GM21529 (cell line): ENCODE data around the gene SULT1A1.
"Not testable (repeated sequence)": the region's sequence is repeated elsewhere in the genome, so short reads cannot be mapped to it uniquely, and the experiment has no call there.

ENCODE experiments used
- ATAC-seq: cut with Tn5 transposase; IDR thresholded peaks from one replicate; pipeline ENCODE4 v1.9.1; 2021; ENCODE audit not compliant: unreplicated experiment

SULT1A1 gene

GRCh38 chr16:28592511-28592910 lies 17.3 kb downstream of the SULT1A1 start:
- no peak for ATAC-seq

- no peak for ATAC-seq
These were observed 18.5 kb downstream of the SULT1A1 start for GRCh38 chr16:28591355-28591754.

DNA sequence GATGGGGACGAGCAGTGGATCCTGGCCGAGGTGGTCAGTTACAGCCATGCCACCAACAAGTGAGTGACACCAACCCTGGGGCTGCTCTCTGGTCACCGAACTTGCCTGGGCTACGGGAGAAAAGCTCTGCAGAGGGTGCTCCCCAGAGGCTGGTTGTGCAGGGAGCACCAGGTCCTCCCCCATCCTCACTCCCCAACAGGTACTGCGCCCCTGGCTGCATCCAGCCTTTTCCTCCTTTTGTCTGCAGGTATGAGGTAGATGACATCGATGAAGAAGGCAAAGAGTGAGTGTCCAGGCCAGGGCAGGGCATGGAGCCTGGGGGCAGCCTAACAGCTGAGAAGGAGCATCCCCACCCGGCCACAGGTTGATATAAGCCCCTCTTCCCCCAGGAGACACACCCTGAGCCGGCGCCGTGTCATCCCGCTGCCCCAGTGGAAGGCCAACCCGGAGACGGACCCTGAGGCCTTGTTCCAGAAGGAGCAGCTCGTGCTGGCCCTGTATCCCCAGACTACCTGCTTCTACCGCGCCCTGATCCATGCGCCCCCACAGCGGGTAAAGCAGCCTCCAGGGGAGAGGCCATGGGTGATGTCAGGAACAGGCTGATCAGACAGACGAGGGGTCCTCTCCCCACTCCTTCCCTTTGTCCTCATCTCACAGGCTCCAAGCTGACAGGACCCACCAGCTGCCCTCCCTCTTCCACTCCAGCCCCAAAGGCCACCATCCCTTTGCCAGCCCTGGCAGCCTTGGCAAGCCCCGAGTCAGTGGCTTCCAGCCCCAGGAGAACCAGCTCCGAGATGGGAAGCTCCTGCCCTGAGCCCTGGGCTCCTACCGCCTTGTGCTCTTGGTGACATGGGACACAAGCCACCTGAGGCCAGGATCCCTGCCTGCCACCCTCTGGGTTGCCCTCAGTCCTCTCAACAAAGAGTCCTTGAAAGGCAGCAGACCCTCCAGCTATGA lies 19.2 kb downstream of the SULT1A1 start:
- ATAC-seq = no peak

GRCh38 chr16:28589930-28590329 lies 19.9 kb downstream of the SULT1A1 start:
- ATAC-seq = no peak

GRCh38 chr16:28589069-28589468 lies 20.8 kb downstream of the SULT1A1 start:
- ATAC-seq = no peak

- ATAC-seq = no peak
These were observed 22.5 kb downstream of the SULT1A1 start for GRCh38 chr16:28587386-28587785.

DNA sequence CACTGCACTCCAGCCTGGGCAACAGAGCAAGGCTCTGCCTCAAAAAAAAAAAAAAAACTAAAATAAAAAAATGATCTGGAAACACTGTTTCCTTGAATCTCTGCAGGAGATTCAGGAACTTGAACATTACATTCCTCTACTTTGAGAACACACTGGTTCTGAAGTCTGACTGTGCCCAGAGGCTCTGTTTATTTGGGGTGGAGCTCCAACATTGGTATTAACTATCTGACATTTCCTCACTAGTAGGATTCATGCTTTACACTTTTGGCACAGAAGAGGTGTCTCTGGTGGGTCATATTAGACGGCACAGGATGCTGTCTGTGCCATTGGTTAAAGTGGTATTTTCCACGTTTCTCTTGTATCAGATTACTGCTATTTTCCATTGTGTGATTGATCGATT lies 23.4 kb downstream of the SULT1A1 start:
- no peak for ATAC-seq

- no peak for ATAC-seq
These were observed 24.2 kb downstream of the SULT1A1 start for GRCh38 chr16:28585674-28586073.

GRCh38 chr16:28580726-28581315 lies 29.0 kb downstream of the SULT1A1 start:
- ATAC-seq = no peak

- ATAC-seq = no peak
These were observed 34.3 kb downstream of the SULT1A1 start for GRCh38 chr16:28575446-28576109.

- no peak for ATAC-seq
These were observed 34.9 kb downstream of the SULT1A1 start for GRCh38 chr16:28574925-28575324.

DNA sequence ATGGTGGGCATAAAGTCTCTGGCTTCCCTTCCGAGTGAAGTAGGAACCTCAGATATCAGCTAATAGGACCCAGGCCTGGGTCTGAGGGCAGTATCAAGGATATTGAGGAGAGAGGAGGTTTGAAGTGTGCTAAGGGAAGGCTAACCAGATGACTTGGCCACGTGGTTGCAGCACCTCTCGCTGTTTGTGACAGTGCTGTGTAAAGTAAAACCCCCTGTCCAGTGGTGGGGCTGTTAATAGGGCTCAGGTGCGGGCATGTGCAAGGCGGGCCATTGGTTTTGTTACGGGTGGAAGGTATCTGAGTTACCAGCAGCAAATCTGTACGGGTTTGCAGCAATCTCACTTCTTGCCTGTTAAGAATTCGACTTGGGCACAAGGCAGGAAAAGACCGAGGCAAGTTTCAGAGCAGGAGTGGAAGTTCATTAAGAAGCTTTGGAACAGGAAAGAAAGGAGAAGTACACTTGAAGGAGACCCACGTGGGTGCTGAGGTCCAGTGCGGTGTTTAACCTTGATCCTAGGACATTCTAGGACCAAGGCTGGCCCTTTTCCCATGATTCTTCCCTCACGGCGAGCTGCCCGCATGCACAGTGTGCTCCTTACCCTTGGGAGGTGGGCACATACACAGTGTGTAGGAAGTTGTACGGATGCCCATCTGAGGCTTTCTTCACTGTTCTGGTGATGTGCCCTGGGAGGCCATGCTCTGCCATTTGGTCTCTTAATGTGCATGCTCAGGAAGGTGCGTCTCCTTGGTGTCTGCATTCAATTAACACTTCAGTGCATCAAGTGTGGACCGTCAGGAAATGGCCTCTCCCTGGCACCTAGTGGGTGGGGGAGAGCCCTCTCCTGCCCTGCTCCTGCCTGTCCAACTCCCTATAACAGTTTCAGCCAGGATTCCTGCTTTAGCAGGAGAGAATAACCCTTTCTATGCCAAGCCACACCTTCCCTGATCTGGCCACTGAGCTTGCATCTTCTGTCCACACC lies 35.8 kb downstream of the SULT1A1 start:
- ATAC-seq = no peak

DNA sequence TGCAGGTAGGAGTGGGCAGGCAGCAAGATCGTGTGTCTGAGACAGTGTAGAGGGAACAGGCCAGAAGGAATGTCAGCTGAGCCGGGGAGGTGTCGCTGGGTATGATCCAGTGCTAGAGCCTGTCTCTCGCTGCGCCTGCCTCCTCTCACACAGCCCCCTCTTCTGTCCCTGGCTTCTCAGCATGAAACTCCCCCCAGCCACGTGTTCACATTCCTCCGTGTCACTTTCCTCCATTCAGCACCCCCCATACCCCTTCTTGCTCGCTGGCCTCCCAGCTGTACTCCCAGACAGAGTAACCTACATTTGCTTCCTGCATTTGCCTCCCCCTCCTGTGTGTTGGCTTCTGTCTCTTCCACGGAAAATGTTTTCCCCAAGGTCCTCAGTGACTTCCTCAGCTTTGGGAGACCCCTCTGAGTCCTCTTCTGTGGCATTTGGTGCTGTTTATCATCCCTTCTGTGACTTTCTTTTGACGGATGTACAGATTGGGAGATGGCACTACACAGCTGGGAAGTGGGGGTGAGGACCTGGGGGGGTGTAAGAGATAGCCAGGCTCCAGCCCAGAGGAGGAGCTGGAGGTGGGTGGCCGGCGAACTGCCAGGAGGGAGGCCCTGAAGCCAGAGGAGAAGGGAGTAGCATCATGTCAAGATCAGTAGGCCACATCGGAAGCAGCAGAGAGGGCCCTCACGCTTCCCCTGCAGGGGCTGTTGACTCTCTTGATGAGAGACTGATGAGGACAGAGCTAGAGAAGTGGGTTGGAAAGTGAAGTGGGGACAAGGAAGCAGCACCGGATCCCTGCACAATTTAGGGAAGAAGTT lies 36.9 kb downstream of the SULT1A1 start:
- ATAC-seq = no peak

DNA sequence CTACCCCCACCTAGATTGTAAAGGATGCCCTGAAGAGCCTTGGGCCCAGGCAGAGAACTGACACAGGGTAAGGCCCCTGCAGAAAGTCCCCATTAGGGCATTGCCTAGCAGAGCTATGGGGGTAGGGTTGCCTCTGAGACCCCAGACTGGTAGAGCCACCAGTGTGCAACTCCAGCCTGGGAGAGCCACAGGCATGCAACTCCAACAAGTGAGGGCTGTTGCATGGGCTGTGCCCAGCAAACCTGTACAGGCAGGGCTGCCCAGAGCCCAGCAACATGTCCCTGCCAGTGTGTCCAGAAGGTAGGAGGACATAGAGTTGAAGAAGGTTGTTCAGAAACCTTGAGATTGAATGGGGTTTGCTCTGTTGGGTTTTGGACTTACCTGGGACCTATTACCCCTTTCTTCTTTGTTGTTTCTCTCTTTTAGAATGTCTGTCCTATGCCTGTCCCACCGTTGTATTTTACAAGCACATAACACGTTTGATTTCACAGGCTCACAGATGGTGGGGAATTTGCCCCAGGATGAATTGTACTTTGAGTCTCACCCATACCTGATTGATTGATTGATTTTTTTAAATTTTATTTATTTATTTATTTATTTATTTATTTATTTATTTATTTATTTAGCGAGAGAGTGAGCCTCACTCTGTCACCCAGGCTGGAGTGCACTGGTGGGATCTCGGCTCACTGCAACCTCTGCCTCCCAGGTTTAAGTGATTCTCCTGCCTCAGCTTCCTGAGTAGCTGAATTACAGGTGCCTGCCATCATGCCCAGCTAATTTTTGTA lies 39.7 kb downstream of the SULT1A1 start:
- no peak for ATAC-seq

DNA sequence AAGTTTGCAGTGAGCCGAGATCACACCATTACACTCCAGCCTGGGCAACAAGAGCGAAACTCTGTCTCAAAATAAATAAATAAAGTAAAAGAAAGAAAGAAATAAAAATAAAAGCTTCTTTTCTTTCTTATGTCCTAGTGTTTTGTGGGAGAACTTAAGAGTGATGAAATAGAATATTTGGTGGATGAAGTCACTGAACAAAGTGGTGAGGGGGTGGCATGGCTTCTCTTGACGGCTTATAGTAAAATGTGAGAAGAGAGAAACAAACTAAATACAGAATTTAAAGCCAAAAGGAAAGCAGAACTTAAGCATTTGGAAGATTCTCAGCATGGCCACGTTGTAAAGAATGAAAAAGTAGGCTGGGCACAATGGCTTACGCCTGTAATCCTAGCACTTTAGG lies 40.8 kb downstream of the SULT1A1 start:
- no peak for ATAC-seq

DNA sequence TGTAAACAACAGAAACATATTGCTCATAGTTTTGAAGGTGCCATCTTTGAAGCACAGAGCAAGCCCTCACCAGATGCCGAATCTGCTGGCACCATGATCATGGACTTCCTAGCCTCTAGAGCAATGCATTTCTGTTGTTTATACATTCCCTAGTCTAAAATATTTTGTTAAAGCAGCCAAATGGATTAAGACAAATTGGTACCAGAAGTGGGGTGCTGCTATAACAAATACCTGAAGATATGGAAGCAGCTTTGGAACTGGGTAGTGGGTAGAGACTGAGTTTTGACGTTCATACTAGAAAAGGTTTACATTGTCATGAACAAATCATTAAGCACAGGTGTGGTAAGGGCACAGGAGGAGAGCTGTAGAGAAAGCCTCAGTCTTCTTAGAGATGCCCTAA lies 42.6 kb downstream of the SULT1A1 start:
- no peak for ATAC-seq

DNA sequence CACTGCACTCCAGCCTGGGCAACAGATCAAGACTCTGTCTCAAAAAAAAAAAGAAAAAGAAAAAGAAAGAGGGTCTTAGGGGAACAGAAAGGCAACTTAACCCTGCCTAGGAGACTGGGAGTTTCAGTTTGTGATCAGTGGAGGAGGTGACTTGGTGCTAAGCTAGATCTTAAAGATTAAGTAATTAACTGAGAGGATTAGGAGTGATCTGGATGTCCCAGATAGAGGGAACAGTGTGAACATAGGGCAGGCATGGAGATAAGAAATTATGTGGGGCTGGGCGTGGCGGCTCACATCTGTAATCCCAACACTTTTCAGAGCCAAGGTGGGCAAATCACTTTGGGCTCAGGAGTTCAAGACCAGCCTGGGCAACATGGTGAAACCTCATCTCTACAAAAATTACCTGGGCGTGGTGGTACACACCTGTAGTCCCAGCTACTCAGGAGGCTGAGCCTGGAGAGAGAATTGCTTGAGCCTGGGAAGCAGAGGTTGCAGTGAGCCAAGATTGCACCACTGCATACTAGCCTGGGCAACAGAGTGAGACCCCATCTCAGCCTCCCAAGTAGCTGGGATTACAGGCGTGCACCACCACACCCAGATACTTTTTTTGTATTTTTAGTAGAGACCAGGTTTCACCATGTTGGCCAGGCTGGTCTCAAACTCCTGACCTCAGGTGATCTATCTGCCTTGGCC lies 43.5 kb downstream of the SULT1A1 start:
- ATAC-seq = not testable (repeated sequence)

- no peak for ATAC-seq
These were observed 46.6 kb downstream of the SULT1A1 start for GRCh38 chr16:28563218-28563617.
